ENCODE measurements around the gene COL21A1.
A peak's percentile ranks its signal among the peaks of the same experiment; 100 is the strongest.
"Not testable (repeated sequence)": the region's sequence is repeated elsewhere in the genome, so short reads cannot be mapped to it uniquely, and the experiment has no call there.

Gene COL21A1

GRCh38 chr6:56246881-56247653 is at the start of gene COL21A1:
Gene COL21A1, minus strand, starts transcription at chr6:56247580. Its CDS starts 64,962 bp downstream, at chr6:56182618.
- peak; percentile 83 for DNase-seq

- DNase-seq: peak; percentile 65
These were observed 46.4 kb upstream of the COL21A1 start for GRCh38 chr6:56293781-56294180.

GRCh38 chr6:56292505-56293181 is 45.3 kb upstream of the COL21A1 start:
- peak; percentile 83 for DNase-seq

GRCh38 chr6:56291302-56291917 is 44.0 kb upstream of the COL21A1 start:
- no peak for DNase-seq

GRCh38 chr6:56289721-56290120 is 42.3 kb upstream of the COL21A1 start:
- peak; percentile 49 for DNase-seq

GRCh38 chr6:56288347-56288746 is 41.0 kb upstream of the COL21A1 start:
- DNase-seq: peak; percentile 30

- DNase-seq: no peak
These were observed 35.0 kb upstream of the COL21A1 start for GRCh38 chr6:56282391-56282790.

- DNase-seq: no peak
These were observed 32.7 kb upstream of the COL21A1 start for GRCh38 chr6:56280126-56280525.

- DNase-seq: peak; percentile 28
These were observed 32.1 kb upstream of the COL21A1 start for GRCh38 chr6:56279331-56280080.

- DNase-seq: peak; percentile 98
These were observed 30.8 kb upstream of the COL21A1 start for GRCh38 chr6:56278171-56278591.

GRCh38 chr6:56270812-56271441 is 23.5 kb upstream of the COL21A1 start:
- DNase-seq: no peak

- DNase-seq: no peak
These were observed 20.9 kb upstream of the COL21A1 start for GRCh38 chr6:56268266-56268665.

- no peak for DNase-seq
These were observed 18.6 kb upstream of the COL21A1 start for GRCh38 chr6:56266011-56266410.

- no peak for DNase-seq
These were observed 16.4 kb upstream of the COL21A1 start for GRCh38 chr6:56263596-56264315.

- DNase-seq: not testable (repeated sequence)
These were observed 13.2 kb upstream of the COL21A1 start for GRCh38 chr6:56260593-56260992.

- DNase-seq: peak; percentile 92
These were observed 12.1 kb upstream of the COL21A1 start for GRCh38 chr6:56259234-56260077.

- DNase-seq: peak; percentile 37
These were observed 8.0 kb upstream of the COL21A1 start for GRCh38 chr6:56255349-56255748.

- DNase-seq: peak; percentile 15
These were observed 2.9 kb upstream of the COL21A1 start for GRCh38 chr6:56250266-56250665.

- peak; percentile 38 for DNase-seq
These were observed 308 bp upstream of the COL21A1 start for GRCh38 chr6:56247654-56248122.

GRCh38 chr6:56246541-56246880 is 869 bp downstream of the COL21A1 start:
- peak; percentile 89 for DNase-seq

- peak; percentile 46 for DNase-seq
These were observed 1.5 kb downstream of the COL21A1 start for GRCh38 chr6:56245903-56246351.

Data from NCI-H69 (cell line).